GM21717 (cell line): ENCODE data around the gene IFI44L.

Source experiments
- ATAC-seq: cut with Tn5 transposase; IDR thresholded peaks from one replicate; pipeline ENCODE4 v1.9.1; 2021; ENCODE audit warnings: mild to moderate bottlenecking, moderate library complexity; ENCODE audit not compliant: unreplicated experiment

Gene IFI44L

GRCh38 chr1:78640462-78640861, 20.2 kb downstream of the IFI44L start:
- ATAC-seq: peak; percentile 65

- ATAC-seq: peak; percentile 43
These were observed 21.3 kb downstream of the IFI44L start for GRCh38 chr1:78641558-78641957.

- no peak for ATAC-seq
These were observed 25.5 kb downstream of the IFI44L start for GRCh38 chr1:78645723-78646122.

- no peak for ATAC-seq
These were observed 27.0 kb downstream of the IFI44L start for GRCh38 chr1:78647238-78647637.

- peak; percentile 93 for ATAC-seq
These were observed 29.4 kb downstream of the IFI44L start, which contains the start of gene IFI44 for GRCh38 chr1:78649628-78650027. Gene IFI44, plus strand, starts transcription at chr1:78649831. Its CDS starts 365 bp downstream, at chr1:78650196.

GRCh38 chr1:78650114-78650660, 29.9 kb downstream of the IFI44L start:
- ATAC-seq: no peak

- ATAC-seq: no peak
These were observed 31.0 kb downstream of the IFI44L start for GRCh38 chr1:78651241-78651640.

GRCh38 chr1:78652019-78652560, 31.8 kb downstream of the IFI44L start:
- ATAC-seq: no peak

GRCh38 chr1:78658901-78659300, 38.7 kb downstream of the IFI44L start:
- no peak for ATAC-seq

- ATAC-seq: no peak
These were observed 43.7 kb downstream of the IFI44L start for GRCh38 chr1:78663923-78664322.

- ATAC-seq: no peak
These were observed 44.5 kb downstream of the IFI44L start for GRCh38 chr1:78664763-78665162.

- no peak for ATAC-seq
These were observed 45.6 kb downstream of the IFI44L start for GRCh38 chr1:78665809-78666208.

- no peak for ATAC-seq
These were observed 47.7 kb downstream of the IFI44L start for GRCh38 chr1:78667939-78668338.

GRCh38 chr1:78668427-78668826, 48.2 kb downstream of the IFI44L start:
- no peak for ATAC-seq

GRCh38 chr1:78672428-78672827, 52.2 kb downstream of the IFI44L start:
- no peak for ATAC-seq

GRCh38 chr1:78673120-78673519, 52.9 kb downstream of the IFI44L start:
- no peak for ATAC-seq

GRCh38 chr1:78676347-78676982, 56.2 kb downstream of the IFI44L start:
- ATAC-seq: no peak

- ATAC-seq: no peak
These were observed 56.7 kb downstream of the IFI44L start for GRCh38 chr1:78676993-78677392.

- no peak for ATAC-seq
These were observed 57.5 kb downstream of the IFI44L start for GRCh38 chr1:78677788-78678187.

- ATAC-seq: peak; percentile 87
These were observed 58.1 kb downstream of the IFI44L start for GRCh38 chr1:78678324-78678723.

- ATAC-seq: no peak
These were observed 61.0 kb downstream of the IFI44L start for GRCh38 chr1:78681265-78681664.

GRCh38 chr1:78682496-78682895, 62.2 kb downstream of the IFI44L start:
- no peak for ATAC-seq

- no peak for ATAC-seq
These were observed 62.8 kb downstream of the IFI44L start for GRCh38 chr1:78683079-78683478.
